Measurements from ENCODE around the gene ZCCHC17.
"Not testable (repeated sequence)": the region's sequence is repeated elsewhere in the genome, so short reads cannot be mapped to it uniquely, and the experiment has no call there.

The ZCCHC17 gene, protein sequence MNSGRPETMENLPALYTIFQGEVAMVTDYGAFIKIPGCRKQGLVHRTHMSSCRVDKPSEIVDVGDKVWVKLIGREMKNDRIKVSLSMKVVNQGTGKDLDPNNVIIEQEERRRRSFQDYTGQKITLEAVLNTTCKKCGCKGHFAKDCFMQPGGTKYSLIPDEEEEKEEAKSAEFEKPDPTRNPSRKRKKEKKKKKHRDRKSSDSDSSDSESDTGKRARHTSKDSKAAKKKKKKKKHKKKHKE

DNA sequence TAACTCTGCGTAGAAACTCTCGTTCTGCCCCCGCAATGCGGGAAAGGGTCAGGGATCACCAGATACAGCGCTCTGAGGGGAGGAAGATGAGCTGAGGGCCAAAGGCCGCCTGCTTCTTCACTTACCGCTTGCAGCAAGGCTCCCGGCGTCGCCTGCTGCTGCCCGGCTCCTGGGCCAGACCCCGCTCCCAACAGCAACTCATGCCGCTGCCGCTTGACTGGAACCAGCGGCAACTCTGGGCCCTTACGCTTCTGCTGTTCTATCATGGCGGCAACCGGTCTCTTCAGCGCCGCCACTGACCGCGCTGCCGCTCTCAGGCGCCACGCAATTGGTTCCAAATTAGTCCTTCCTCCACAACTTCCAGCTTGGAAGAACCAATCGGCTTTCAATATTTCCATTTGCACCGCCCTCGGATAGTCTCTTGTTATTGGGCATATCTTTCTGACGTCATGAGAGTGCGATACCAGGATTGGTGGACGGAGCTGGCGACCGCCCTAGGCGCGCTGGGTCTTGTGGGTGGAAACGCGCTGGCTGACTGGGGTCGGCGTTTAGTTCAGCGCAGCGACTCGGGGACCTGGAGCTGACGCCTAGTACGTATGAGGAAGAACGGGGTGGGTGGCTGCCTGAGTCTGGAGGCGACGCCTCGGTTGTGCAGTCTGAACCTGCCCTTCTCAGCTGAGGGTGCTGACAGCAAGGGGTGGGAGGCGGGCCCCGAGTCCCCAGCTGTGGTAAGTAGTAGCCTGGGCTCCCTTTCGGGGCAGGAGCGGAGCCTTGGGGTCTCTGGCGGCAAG is at the start of gene ZCCHC17, which contains the start of gene SNRNP40:
Gene ZCCHC17 (plus strand): TSS at position 547 of the 791 bp plus-strand sequence. CDS start 13,067 bp downstream, outside the sequence.
Gene SNRNP40 (minus strand): TSS at position 303 of the 791 bp plus-strand sequence. CDS start 37 bp downstream, at position 266.
- peak; percentile 98 to 99 for ATAC-seq

DNA sequence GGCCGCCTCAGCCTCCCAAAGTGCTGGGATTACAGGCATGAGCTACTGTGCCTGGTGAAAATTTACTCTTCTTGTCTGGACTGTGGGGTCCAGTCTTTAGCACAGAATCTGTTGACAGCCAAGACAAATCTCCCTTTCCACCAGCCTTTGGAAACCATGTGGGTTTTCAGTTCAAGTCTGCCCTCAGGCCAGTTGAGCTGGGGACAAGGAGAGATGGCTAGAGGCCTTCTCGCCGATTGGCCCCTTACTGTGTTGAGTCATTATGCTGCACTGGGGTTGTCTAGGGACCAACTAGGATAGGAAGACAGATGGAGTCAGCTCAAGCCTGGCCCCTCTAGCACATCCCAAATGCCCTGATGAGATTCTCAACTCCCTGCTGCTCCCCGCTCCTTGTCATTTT is 48.6 kb upstream of the ZCCHC17 start:
- no peak for ATAC-seq

DNA sequence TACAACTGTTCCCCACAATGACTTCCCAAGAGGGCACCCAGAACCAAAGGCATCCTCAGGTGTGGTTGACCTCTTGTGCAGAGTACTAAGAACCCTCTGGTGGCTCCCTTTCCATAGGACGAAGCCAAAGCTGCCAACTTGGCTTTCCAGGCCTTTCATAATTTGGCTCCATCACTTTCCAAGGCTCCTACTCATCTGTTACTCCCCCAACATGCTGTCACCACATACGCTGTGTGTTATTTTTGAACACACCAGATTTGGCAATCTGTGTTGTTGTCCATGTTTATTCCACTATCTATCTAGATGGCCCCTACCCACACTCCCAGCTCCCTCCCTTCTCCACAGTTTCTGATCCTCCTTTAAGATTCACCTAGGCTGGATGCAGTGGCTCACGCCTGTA is 47.0 kb upstream of the ZCCHC17 start:
- no peak for ATAC-seq

DNA sequence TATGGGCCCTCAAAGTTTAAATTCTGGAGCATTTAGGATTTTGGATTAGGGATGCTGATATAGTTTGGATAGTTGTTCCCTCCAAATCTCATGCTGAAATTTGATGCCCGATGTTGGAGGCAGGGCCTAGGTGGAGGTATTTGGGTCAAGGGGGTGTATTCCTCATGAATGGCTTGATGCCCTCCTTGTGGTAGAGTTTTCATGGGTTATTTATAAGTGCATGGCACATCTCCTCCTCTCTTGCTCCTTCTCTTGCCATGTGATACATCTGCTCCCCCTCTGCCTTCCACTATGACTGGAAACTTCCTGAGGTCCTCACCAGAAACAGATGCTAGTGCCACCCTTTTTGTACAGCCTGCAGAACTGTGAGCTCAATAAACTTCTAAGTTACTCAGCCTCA is 39.6 kb upstream of the ZCCHC17 start:
- no peak for ATAC-seq

DNA sequence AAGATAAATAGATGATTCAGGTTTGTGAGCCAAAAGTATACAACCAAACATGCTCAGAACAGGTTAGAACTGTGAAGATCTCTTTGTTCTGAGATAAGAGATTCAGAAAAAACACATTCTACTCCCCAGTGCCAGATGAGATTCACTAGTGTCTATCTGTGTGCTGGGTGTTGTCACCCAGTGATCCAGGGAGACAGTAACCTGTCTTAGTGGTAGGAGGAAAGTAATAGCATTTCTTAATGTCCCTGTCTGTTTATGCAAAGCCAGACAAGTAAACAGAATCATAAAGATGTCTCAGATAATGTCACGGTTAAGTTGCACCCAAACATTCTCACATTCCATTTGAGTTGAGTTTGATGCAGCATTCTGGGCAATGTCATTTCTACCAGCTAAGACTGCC is 38.3 kb upstream of the ZCCHC17 start:
- no peak for ATAC-seq

DNA sequence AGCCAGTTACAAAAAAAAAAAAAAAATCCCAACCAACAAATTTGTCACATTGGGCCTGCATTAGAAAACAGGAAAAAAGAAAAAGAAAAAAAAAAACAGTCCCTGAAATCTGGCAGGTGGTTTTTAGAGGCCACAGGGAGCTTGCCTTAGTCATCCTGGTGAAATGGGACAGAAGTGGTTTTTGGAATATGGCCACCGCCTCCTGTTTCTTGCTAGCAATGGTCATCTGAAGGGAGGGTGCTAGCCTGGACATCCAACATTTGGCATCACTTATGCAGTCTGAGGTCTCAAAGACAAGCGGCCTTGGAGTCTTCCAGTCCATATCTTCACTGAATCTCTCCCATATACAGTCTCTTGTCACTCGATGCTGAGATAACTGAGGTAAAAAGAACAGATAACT is 37.1 kb upstream of the ZCCHC17 start:
- ATAC-seq: no peak

DNA sequence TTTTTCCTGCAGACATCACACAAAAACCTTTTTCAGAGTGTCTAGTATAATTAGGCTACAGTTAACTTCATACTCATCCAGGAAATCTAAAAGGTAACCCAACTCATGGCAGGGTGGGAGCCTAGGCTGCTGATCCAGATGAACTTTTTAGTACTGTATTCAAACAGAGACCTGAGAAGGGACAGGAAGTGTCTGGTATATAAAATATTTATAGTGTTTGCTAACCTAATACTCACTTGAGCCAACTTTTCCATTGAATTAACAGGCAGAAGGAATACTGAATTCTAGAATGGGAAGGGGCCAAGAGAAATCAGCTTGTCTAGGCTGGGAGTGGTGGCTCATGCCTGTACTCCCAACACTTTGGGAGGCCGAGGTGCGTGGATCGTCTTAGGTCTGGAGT is 34.9 kb upstream of the ZCCHC17 start:
- ATAC-seq: no peak

DNA sequence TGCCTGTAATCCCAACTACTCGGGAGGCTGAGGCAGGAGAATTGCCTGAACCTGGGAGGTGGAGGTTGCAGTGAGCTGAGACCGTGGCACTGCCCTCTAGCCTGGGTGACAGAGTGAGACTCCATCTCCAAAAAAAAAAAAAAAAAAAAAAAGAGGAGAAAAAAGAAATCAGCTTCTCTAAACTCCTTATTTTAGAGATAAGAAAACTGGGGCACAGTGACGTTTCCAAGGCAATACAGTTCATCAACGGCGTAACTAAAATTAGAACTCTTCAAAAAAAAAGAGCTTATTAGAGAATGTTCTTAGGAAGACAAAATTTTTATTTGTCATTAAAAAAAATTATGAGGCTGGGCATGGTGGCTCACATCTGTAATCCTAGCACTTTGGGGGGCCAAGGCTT is 34.4 kb upstream of the ZCCHC17 start:
- not testable (repeated sequence) for ATAC-seq

DNA sequence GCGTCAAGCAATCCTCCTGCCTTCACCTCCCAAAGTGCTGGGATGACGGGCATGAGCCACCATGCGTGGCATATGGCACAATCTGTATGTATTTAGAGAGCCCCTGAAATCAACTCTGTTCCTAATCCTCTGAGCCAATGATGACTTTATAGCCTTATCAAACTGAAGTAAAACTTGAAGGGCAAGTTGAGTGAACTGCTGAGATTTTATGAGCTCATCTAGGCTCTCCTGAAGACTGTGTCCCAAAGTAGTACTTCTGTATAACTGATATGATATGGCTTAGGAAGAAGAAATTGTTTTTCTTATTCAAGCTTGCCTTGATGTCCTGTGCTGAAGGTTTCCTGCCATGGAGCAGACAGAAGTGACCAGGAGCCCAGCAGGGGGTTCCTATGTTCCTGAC is 33.4 kb upstream of the ZCCHC17 start:
- ATAC-seq: no peak

DNA sequence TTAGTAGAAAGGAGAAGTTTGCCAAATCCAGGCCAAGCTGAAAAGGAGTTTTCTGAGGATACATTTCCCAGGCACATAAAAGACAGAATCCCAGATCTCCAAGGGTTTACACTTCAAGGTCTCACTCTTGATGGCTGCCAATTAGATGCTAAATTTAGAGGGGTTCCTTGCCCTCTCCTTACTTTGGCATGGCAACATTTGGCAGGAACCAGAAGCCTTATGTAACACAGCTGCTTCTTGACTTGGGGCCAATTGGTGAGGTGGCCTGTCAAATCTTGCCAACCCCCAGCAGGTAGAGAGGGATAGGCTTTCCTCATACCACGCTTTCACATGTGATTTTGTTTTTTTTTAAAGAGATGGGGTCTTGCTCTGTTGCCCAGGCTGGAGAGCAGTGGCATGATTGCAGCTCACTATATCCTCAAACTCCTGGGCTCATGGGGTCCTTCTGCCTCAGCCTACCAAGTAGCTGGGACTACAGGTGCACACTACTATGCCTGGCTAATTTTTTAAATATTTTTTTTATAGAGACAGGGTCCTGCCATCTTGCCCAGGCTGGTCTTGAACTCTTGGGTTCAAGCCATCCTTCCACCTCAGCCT is 31.9 kb upstream of the ZCCHC17 start:
- no peak for ATAC-seq

DNA sequence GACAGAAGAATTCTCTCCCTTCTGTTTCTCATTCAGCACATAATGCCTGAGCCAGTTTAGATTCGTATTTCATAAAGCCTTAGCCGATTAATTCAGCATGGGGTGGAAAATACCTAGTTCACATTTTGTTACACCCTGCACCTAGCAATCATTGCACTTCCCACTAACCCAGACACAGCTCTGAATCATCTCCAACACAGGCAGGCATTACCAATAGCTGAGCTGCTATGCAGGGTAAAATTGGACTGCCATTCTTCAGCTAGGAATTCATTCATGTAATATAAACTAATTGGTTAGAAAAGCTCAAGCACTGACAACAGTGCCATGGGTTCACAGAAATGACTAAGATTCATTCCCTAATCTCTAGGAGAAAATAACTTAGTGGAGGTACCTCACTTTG is 30.3 kb upstream of the ZCCHC17 start:
- ATAC-seq: no peak

DNA sequence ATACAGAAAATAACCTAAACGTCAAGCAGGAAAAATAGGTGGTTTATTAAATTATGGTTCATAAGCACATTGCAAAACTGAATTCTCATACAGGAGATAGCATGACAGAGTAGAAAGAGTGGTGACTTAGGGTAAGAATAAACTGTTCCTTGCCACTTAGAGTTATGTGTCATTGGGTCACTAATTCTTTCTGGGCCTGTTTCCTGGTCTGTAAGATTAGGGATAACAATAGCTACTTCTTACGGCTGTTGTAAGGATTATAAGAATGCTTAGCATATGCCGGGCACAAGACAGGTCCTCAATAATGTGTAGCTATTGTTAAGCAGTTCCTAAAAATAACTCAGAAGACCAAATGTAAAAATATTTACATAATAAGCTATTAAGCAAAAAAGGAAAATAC is 24.5 kb upstream of the ZCCHC17 start:
- no peak for ATAC-seq

DNA sequence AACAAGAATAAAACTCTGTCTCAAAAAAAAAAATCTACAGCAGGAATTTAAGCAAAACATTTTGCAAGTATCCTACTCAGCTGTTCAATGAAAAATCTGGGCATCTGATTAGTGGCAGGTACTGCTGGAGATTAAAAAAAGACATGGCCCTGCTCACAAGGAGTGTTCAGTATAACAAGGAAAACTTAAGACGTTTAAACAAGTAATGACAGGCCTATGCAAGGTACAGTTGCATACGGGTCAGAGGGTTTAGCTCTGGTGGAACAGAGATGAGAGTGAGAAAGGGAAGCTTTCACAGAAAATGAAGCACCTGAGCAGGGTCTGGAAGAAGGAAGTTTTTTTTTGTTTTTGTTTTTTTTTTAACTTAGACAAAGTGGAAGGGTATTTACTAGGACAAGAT is 23.2 kb upstream of the ZCCHC17 start:
- ATAC-seq: no peak

DNA sequence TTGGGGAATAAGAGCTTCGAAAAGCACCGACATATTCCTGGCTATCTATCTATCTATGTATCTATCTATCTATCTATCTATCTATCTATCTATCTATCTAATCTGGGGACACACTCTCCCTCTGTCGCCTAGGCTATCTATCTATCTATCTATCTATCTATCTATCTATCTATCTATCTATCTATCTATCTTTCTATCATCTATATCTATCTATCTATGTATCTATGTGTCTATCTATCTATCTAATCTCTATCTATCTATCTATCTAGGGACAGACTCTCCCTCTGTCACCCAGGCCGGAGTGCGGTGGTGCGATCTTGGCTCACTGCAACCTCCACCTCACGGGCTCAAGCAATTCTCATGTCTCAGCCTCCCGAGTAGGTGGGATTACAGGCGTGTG is 14.4 kb upstream of the ZCCHC17 start:
- ATAC-seq: not testable (repeated sequence)

DNA sequence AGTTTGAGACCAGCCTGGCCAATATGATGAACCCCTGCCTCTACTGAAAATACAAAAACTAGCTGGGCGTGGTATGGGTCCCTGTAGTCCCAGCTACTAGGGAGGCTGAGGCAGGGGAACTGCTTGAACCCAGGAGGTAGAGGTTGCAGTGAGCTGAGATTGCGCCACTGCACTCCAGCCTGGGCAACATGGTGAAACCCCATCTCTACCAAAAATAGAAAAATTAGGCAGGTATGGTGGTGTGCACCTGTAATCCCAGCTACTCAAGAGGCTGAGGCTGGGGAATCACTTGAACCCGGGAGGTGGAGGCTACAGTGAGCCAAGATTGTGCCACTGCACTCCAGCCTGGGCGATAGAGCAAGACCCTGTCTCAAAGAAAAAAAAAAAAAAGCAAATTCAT is 9.0 kb upstream of the ZCCHC17 start:
- ATAC-seq: not testable (repeated sequence)

DNA sequence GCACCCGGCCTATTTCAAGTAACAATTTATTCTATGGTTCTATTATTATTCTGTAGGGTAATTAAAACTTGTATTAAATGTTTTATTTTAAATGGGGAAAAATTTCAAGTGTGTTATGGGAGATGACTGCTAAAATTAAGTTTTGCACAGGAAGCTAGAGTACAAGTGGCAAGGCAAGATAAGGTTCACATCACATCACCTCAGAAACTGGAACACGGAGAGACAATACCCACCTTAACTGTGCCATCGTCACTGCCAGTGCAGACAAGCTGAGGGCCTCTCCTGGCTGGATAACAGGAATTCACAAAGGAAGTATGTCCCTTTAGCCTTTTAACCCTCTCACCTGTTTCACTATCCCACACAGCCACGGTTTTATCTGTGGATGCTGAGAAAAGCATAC is 7.8 kb upstream of the ZCCHC17 start:
- ATAC-seq: no peak

DNA sequence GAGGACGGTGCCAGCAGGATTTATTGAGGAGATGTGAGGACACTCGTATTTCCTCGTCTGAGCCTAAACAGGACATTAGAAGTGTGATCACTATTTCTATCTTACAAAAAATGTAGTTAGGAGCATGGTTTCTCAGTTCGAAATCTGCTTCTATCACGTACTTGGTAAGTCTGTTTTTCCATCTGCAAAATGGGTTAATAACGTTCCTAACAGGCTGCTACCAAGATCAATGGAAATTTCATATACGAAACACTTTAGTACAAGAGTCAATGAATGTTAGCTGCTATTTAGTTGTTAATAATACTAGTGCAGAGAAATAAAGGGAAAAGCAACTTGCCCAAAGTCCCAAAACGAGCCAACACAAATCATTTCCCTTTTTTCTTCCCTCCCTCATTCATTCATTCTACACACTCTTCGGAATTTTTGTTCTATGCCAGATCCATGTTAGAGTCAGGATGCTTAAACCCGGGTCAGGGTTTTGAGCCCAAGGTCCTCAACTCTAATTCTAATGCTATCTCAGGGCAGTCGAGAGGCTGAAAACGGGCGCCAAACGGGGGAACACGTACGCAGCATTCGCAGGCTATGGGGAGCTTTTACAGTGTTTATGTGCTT is 852 bp upstream of the ZCCHC17 start:
- ATAC-seq: no peak

DNA sequence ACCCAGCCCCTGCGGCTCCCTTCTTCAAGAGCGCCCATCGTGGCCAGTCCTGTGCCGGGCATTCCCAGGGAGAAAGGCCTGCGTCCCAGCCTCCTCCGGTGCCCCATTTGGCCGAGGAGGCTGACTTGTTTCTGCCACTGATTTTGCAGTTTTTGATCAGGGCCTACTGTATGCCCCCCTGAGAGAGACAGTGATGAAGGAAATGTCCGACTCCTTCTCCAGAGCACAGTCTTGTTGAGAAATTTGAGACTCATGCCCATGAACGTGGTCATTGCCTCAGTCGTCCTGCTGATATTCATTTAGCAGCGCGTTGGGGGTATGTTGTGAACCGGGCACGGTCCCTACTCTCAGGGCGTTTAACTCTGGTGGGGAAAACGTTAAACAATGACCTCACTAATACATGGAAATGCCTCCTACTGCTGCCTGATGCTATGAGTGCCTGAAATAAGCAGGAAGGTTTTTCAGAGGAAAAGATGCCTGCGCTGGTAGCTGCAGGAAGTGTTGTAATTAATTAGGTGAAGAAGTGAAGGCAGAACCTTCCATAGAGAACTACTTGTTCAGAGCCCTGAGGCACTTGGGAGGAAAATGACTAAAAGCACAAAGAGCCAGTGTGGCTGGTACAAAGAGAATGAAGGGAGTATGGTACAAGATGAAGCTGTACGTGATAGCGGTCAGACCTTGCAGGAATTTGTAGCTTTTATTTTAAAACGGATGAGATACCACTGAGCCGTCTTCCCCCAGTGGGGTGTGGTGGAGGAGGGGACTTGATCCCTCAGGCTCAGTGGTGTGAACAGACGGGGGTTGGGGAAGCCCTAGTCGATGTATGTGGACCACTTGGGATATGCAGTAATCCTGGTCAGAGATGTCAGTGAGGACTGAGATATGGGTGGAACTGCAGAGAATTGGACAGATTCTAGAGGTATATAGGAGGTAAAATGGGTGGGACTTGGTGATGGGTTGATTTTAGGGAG is 730 bp downstream of the ZCCHC17 start:
- no peak for ATAC-seq

DNA sequence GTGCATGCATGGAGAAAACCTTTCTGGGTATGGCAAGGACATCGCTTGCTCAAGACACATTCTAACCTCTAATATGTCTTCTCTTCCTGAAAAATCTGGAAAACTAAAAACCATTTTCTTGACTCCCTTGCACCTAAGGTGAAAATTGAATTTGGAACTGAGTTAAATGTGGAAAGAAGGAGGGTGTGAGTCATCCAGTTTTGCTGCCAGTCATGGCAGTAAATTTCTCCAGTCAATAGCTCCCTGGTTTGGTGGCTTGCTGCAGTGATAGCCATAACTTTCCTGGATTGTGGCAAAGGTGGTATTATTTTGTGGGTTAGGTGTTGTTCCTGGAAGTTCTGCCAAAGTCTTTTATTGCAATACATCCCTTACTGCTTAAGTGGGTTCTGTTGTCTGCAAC is 2.5 kb downstream of the ZCCHC17 start:
- no peak for ATAC-seq

DNA sequence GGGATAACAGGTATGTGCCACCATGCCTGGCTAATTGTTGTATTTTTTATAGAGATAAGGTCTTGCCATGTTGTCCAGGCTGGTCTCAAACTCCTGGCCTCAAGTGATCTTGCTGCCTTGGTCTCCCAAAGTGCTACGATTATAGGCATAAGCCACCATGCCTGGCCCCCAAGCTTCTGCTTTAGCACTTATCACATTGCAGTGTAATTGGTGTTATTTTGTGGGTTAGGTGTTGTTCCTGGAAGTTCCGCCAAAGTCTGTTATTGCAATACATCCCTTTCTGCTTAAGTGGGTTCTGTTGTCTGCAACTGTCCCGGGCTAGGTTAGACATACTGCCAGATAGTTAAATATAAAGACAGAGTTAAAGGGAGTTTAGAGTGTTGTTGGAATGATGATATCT is 3.4 kb downstream of the ZCCHC17 start:
- ATAC-seq: no peak

DNA sequence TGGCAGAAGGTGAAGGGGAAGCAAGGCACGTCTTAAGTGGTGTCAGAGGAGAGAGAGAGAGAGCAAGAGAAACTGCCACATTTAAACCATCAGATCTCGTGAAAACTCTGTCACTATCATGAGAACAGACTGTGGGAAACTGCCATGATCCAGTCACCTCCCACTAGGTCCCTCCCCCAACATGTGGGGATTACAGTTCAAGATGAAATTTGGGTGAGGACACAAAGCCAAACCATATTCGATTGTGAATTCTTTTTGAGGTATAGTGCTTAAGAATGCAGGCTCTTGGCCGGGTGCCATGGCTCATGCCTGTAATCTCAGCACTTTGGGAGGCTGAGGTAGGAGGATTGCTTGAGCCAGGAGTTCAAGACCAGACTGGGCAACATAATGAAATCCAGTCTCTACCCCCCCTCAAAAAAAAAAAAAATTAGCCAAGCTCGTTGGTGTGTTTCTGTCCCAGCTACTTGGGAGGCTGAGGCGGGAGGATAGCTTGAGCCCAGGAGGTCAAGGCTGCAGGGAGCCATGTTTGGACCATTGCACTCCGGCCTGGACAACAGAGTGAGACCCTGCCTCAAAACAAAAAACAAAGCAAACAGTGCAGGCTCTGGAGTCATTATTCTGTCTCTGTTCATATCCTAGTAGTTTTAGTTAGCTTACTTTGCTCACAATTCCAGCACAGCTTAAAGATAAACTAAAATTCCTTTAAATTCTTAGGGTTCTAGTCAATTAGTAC is 6.0 kb downstream of the ZCCHC17 start:
- no peak for ATAC-seq

DNA sequence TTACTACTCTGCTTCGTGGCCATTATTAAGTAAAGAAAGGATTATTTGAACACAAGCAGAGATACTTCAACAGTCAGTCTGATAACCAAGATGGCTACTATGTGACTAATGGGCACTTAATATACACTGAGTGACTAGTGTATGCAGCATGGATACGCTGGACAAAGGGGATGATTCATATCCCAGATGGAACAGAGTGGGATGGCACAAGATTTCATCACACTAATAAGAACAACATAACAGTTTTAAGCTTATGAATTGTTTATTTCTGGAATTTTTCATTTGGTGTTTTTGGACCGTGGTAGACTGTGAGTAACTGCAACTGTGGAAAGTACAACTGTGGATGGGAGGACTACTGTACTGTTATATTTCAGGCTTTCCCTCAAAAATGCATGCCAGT is 9.4 kb downstream of the ZCCHC17 start:
- no peak for ATAC-seq
